ENCODE data around the gene CYP46A1. TPM values are rescaled to one million over a fixed set of nuclear protein-coding genes. Genes with fewer than 3 reads are reported as not detected.

CYP46A1 gene
- total and polyA plus RNA-seq, 2 donors (not counting 1 experiment from before 2014, with no cell fraction given), result 0.27 to 0.28 TPM

DNA sequence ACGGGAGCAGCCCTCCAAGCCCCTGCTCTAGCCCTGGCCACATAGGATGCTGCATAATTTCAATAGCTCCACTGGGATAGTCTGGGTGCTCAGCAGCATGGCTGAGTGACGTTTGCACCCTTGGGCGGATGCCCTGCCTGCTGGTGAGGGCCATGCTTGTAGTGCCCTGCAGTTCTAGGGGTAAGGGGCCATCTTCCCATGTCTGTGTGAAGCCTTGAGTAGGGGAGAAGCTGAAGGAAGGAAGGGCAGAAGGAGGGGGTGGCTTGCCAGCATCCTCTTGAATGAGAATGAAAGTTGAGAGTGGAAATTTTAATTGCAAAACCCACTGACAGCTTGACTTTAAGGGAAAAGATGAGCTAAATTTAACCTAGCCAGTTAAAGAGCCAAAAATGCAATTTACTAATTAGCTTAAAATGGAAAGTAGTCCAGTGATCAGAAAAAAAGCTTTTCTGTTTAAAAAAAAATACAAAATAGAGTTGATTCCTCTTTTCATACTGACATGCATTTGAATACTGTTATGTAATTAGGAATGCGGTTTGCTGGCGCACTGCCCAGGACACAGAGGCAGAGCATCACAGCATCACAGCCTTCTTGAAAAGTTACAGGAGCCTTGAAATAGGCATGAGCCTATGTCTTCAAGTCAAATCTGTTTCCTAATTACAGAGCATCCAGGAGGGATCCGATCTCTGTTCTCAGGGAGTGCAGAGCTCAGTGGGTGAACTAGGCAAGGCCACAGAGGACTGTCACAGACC is 90.6 kb downstream of the CYP46A1 start:
- no peak overlapping the region for H3K4me3 ChIP-seq (ENCODE audit: control extremely low read depth in 1 of 5, extremely low read depth in 1 of 5, insufficient read depth in 1 of 5, low read depth in 2 of 5, low read length in 4 of 5)
- Mint-ChIP-seq H3K9me3 (ENCODE audit: insufficient read depth) (peaks cover 11% of the 10 kb centered on the region), H3K27ac (no peak overlapping the region), H3K27me3 (peaks cover 46% of the 10 kb centered on the region), H3K4me1 (no peaks in the 10 kb centered on the region), H3K4me3 (no peak overlapping the region)
- ATAC-seq (ENCODE audit: low read depth) (no peak), DNase-seq (no peak)
- H3K9ac ChIP-seq (ENCODE audit: low read length), result no peak overlapping the region
- no peaks in the 10 kb centered on the region for H3K4me1 ChIP-seq (ENCODE audit: control insufficient read depth in 2 of 2, insufficient read depth in 2 of 2, low read length in 2 of 2)
- WGBS (ENCODE audit: insufficient coverage), result 56% methylated on average over 6 of the region's 6 CpGs
- no peaks in the 10 kb centered on the region for H3K36me3 ChIP-seq (replicated peaks in 1 of 2; ENCODE audit: control extremely low read depth in 1 of 2, control insufficient read depth in 1 of 2, extremely low read depth in 1 of 2, insufficient read depth in 2 of 2, low read length in 1 of 2)
- H2AFZ ChIP-seq (ENCODE audit: insufficient read depth, low read depth, low read length, poor library complexity, severe bottlenecking), result no peak overlapping the region
- POLR2A ChIA-PET, result no interaction called here
- H4K20me1 ChIP-seq (ENCODE audit: control insufficient read depth, insufficient read depth, low read length, poor library complexity, severe bottlenecking), result no peaks in the 10 kb centered on the region
- H3K27me3 ChIP-seq (replicated peaks in 1 of 4; ENCODE audit: control extremely low read depth in 1 of 4, control insufficient read depth in 3 of 4, insufficient read depth in 4 of 4, low read length in 3 of 4), result no peaks in the 10 kb centered on the region
- intact Hi-C loops (cut with micrococcal nuclease), result no loop called here
- CTCF ChIA-PET, result interaction anchor here (0.6 kb wide), 1 partner anchor 61 kb away, joined by 3 read pairs; no protein-coding TSS in a partner anchor
- H3K79me2 ChIP-seq (ENCODE audit: control insufficient read depth, insufficient read depth, low read length), result no peaks in the 10 kb centered on the region
- H3K4me2 ChIP-seq (replicated peaks; ENCODE audit: low read depth, low read length, poor library complexity, severe bottlenecking), result no peak overlapping the region
- no peak overlapping the region for H3K27ac ChIP-seq (ENCODE audit: low read length in 2 of 2)
- peaks cover 2 to 4% (median 2%) of the 10 kb centered on the region in 3 donors for H3K9me3 ChIP-seq (ENCODE audit: control extremely low read depth in 1 of 3, control insufficient read depth in 2 of 3, insufficient read depth in 1 of 3, low read length in 2 of 3)
- no peak for TF ChIP-seq EZH2 (IDR thresholded peaks at IDR 0.05; ENCODE audit: borderline replicate concordance, insufficient read depth, low read depth, low read length, poor library complexity, severe bottlenecking)
- TF ChIP-seq, protein P1, sequence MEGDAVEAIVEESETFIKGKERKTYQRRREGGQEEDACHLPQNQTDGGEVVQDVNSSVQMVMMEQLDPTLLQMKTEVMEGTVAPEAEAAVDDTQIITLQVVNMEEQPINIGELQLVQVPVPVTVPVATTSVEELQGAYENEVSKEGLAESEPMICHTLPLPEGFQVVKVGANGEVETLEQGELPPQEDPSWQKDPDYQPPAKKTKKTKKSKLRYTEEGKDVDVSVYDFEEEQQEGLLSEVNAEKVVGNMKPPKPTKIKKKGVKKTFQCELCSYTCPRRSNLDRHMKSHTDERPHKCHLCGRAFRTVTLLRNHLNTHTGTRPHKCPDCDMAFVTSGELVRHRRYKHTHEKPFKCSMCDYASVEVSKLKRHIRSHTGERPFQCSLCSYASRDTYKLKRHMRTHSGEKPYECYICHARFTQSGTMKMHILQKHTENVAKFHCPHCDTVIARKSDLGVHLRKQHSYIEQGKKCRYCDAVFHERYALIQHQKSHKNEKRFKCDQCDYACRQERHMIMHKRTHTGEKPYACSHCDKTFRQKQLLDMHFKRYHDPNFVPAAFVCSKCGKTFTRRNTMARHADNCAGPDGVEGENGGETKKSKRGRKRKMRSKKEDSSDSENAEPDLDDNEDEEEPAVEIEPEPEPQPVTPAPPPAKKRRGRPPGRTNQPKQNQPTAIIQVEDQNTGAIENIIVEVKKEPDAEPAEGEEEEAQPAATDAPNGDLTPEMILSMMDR (IDR thresholded peaks at IDR 0.05), result no peak

DNA sequence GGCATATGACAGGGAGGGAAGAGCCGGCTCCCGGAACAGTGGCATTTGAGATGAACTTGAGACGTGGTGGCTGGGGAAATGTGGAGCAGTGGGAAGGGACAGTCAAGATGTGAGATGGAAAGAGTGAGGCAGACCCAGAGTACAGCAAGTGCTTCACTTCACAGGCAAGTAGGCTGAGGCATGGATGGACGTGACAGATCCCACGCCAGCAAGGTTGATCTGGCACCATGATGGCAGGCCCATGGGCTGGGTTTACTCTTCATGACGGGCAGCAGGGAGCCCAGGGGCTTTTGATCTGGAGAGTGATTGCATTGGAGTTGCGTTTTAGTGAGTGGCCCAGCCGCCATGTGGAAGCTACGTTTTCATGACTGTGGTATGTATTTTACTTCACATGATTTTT is 91.3 kb downstream of the CYP46A1 start:
- ChIA-PET CTCF (no interaction called here), POLR2A (no interaction called here)
- intact Hi-C loops (cut with micrococcal nuclease), result no loop called here
- Histone ChIP-seq H3K4me2 (replicated peaks; ENCODE audit: low read depth, low read length, poor library complexity, severe bottlenecking) (no peak overlapping the region), H3K9me3 (ENCODE audit: control extremely low read depth in 1 of 3, control insufficient read depth in 2 of 3, insufficient read depth in 1 of 3, low read length in 2 of 3) (peaks cover 2 to 10% (median 2%) of the 10 kb centered on the region in 3 donors), H3K79me2 (ENCODE audit: control insufficient read depth, insufficient read depth, low read length) (no peaks in the 10 kb centered on the region), H3K27me3 (replicated peaks in 1 of 4; ENCODE audit: control extremely low read depth in 1 of 4, control insufficient read depth in 3 of 4, insufficient read depth in 4 of 4, low read length in 3 of 4) (no peaks in the 10 kb centered on the region), H3K36me3 (replicated peaks in 1 of 2; ENCODE audit: control extremely low read depth in 1 of 2, control insufficient read depth in 1 of 2, extremely low read depth in 1 of 2, insufficient read depth in 2 of 2, low read length in 1 of 2) (no peaks in the 10 kb centered on the region), H3K27ac (ENCODE audit: low read length in 2 of 2) (no peak overlapping the region), H2AFZ (ENCODE audit: insufficient read depth, low read depth, low read length, poor library complexity, severe bottlenecking) (no peak overlapping the region), H3K4me3 (ENCODE audit: control extremely low read depth in 1 of 5, extremely low read depth in 1 of 5, insufficient read depth in 1 of 5, low read depth in 2 of 5, low read length in 4 of 5) (no peak overlapping the region), H3K9ac (ENCODE audit: low read length) (no peak overlapping the region), H3K4me1 (ENCODE audit: control insufficient read depth in 2 of 2, insufficient read depth in 2 of 2, low read length in 2 of 2) (no peaks in the 10 kb centered on the region), H4K20me1 (ENCODE audit: control insufficient read depth, insufficient read depth, low read length, poor library complexity, severe bottlenecking) (no peaks in the 10 kb centered on the region)
- ATAC-seq (ENCODE audit: low read depth) (no peak), DNase-seq (no peak)
- Mint-ChIP-seq H3K4me3 (no peak overlapping the region), H3K27me3 (peaks cover 43% of the 10 kb centered on the region), H3K27ac (no peak overlapping the region), H3K9me3 (ENCODE audit: insufficient read depth) (peaks cover 11% of the 10 kb centered on the region), H3K4me1 (no peaks in the 10 kb centered on the region)
- TF ChIP-seq, protein P1 (IDR thresholded peaks at IDR 0.05), result no peak
- no peak for TF ChIP-seq EZH2 (IDR thresholded peaks at IDR 0.05; ENCODE audit: borderline replicate concordance, insufficient read depth, low read depth, low read length, poor library complexity, severe bottlenecking)
- 89% methylated on average over 8 of the region's 9 CpGs for WGBS (ENCODE audit: insufficient coverage)

Data from B cell (primary cell).